ENCODE results near the gene ETV6.

GRCh38 chr12:11722071-11722470 is 72.6 kb downstream of the ETV6 start:
- no peak for TF ChIP-seq CTCF (IDR thresholded peaks at IDR 0.05)
- no peak for TF ChIP-seq POLR2AphosphoS5 (IDR thresholded peaks at IDR 0.05; ENCODE audit: low read depth, low read length)

Data from Panc1 (cell line).